ENCODE data around the gene MAMSTR. TPM values are rescaled to one million over a fixed set of nuclear protein-coding genes. Genes with fewer than 3 reads are reported as not detected.

MAMSTR gene
- total RNA-seq, 1 experiment from 2014 or later, result 1.6 TPM

GRCh38 chr19:48678201-48678600 is 41.3 kb downstream of the MAMSTR start:
- Histone ChIP-seq H3K9me3 (ENCODE audit: control insufficient read depth, low read depth, low read length) (no peaks in the 10 kb centered on the region), H2BK120ac (ENCODE audit: low read depth, low read length, poor library complexity, severe bottlenecking) (no peak overlapping the region), H4K8ac (replicated peaks; ENCODE audit: insufficient read length, low read depth, low read length) (no peak overlapping the region), H4K20me1 (ENCODE audit: control insufficient read depth, insufficient read depth, insufficient read length) (no peaks in the 10 kb centered on the region), H3K27me3 (ENCODE audit: insufficient read depth, low read length) (no peaks in the 10 kb centered on the region), H4K5ac (ENCODE audit: insufficient read length, low read depth, low read length) (no peak overlapping the region), H3K27ac (ENCODE audit: insufficient read length, low read depth, low read length) (no peak overlapping the region), H3K79me1 (ENCODE audit: insufficient read depth, low read depth, low read length, poor library complexity, severe bottlenecking) (no peaks in the 10 kb centered on the region), H3K14ac (ENCODE audit: insufficient read depth, low read length) (no peak overlapping the region), H2BK5ac (ENCODE audit: insufficient read length, low read length) (no peak overlapping the region), H3K23ac (ENCODE audit: insufficient read length, low read depth, low read length) (no peak overlapping the region), H3K23me2 (ENCODE audit: insufficient read length, low read depth, low read length, poor library complexity, severe bottlenecking) (no peaks in the 10 kb centered on the region), H2AK5ac (ENCODE audit: insufficient read length, low read length) (no peak overlapping the region), H3T11ph (ENCODE audit: low read length) (no peak overlapping the region), H3K18ac (ENCODE audit: insufficient read length, low read depth, low read length) (no peak overlapping the region), H2BK15ac (ENCODE audit: low read depth, low read length) (no peak overlapping the region), H2AFZ (ENCODE audit: low read length) (no peak overlapping the region), H4K91ac (ENCODE audit: insufficient read length, low read depth, low read length) (no peak overlapping the region), H3K79me2 (ENCODE audit: insufficient read depth, low read length) (no peaks in the 10 kb centered on the region), H3K4me1 (ENCODE audit: insufficient read depth, low read length) (no peaks in the 10 kb centered on the region; the same call in 1 of the 2 replicates), H3K4me2 (ENCODE audit: insufficient read depth, insufficient read length, low read length) (no peak overlapping the region), H2BK12ac (ENCODE audit: insufficient read length, low read depth, low read length) (no peak overlapping the region), H3K56ac (ENCODE audit: insufficient read length, low read depth, low read length) (no peak overlapping the region), H3K9ac (ENCODE audit: extremely low read depth, insufficient read length, low read length) (no peak overlapping the region), H2BK20ac (ENCODE audit: low read depth, low read length, poor library complexity, severe bottlenecking) (no peak overlapping the region), H3K4ac (ENCODE audit: low read depth, low read length) (no peak overlapping the region)
- peaks cover 7% of the 10 kb centered on the region for H3K27me3 Mint-ChIP-seq (ENCODE audit: low read depth)
- WGBS (ENCODE audit: extremely low coverage, insufficient read length, low lambda C conversion rate), result no CpG with 5 or more reads among the region's 4 CpGs
- H3K36me3 Mint-ChIP-seq (ENCODE audit: insufficient read depth in 1 of 3, low read depth in 3 of 3), result no peaks in the 10 kb centered on the region
- H3K4me1 Mint-ChIP-seq, result peaks cover 23 to 26% of the 10 kb centered on the region in 2 experiments
- no peak for DNase-seq
- no peaks in the 10 kb centered on the region for H3K9me3 Mint-ChIP-seq
- TF ChIP-seq, protein P1, sequence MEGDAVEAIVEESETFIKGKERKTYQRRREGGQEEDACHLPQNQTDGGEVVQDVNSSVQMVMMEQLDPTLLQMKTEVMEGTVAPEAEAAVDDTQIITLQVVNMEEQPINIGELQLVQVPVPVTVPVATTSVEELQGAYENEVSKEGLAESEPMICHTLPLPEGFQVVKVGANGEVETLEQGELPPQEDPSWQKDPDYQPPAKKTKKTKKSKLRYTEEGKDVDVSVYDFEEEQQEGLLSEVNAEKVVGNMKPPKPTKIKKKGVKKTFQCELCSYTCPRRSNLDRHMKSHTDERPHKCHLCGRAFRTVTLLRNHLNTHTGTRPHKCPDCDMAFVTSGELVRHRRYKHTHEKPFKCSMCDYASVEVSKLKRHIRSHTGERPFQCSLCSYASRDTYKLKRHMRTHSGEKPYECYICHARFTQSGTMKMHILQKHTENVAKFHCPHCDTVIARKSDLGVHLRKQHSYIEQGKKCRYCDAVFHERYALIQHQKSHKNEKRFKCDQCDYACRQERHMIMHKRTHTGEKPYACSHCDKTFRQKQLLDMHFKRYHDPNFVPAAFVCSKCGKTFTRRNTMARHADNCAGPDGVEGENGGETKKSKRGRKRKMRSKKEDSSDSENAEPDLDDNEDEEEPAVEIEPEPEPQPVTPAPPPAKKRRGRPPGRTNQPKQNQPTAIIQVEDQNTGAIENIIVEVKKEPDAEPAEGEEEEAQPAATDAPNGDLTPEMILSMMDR (conservative IDR thresholded peaks at IDR 0.05), result no peak
- H3K27ac Mint-ChIP-seq, result no peak overlapping the region
- no peak overlapping the region for H3K4me3 Mint-ChIP-seq

Measured in H9 (cell line).